HG02970 (cell line): Measurements from ENCODE around the gene ALKBH5.

Source experiments
- ATAC-seq: cut with Tn5 transposase; IDR thresholded peaks from one replicate; pipeline ENCODE4 v1.9.1; 2021; ENCODE audit warnings: mild to moderate bottlenecking, moderate library complexity, moderate number of reproducible peaks; ENCODE audit not compliant: unreplicated experiment, low FRiP score

Gene ALKBH5

GRCh38 chr17:18183334-18184142 lies at the start of gene ALKBH5:
Gene ALKBH5, plus strand, starts transcription at chr17:18183828. Its CDS starts 416 bp downstream, at chr17:18184244.
- ATAC-seq: peak; percentile 83

GRCh38 chr17:18136357-18136756 lies 47.3 kb upstream of the ALKBH5 start:
- ATAC-seq: no peak

- ATAC-seq: no peak
Observed at GRCh38 chr17:18138065-18138749, 45.4 kb upstream of the ALKBH5 start.

- no peak for ATAC-seq
Observed at GRCh38 chr17:18139092-18139491, 44.5 kb upstream of the ALKBH5 start.

GRCh38 chr17:18139498-18139897 lies 44.1 kb upstream of the ALKBH5 start:
- no peak for ATAC-seq

- no peak for ATAC-seq
Observed at GRCh38 chr17:18139949-18140348, 43.7 kb upstream of the ALKBH5 start.

GRCh38 chr17:18140648-18141047 lies 43.0 kb upstream of the ALKBH5 start:
- no peak for ATAC-seq

- ATAC-seq: no peak
Observed at GRCh38 chr17:18141210-18141803, 42.3 kb upstream of the ALKBH5 start.

GRCh38 chr17:18142417-18142816 lies 41.2 kb upstream of the ALKBH5 start:
- ATAC-seq: no peak

GRCh38 chr17:18143044-18143936 lies 40.3 kb upstream of the ALKBH5 start:
- ATAC-seq: no peak

GRCh38 chr17:18144261-18144660 lies 39.4 kb upstream of the ALKBH5 start:
- ATAC-seq: no peak

GRCh38 chr17:18144855-18145254 lies 38.8 kb upstream of the ALKBH5 start:
- ATAC-seq: no peak

- no peak for ATAC-seq
Observed at GRCh38 chr17:18145811-18146210, 37.8 kb upstream of the ALKBH5 start.

- ATAC-seq: no peak
Observed at GRCh38 chr17:18146259-18146658, 37.4 kb upstream of the ALKBH5 start.

- ATAC-seq: no peak
Observed at GRCh38 chr17:18146980-18147379, 36.6 kb upstream of the ALKBH5 start.

GRCh38 chr17:18148586-18148985 lies 35.0 kb upstream of the ALKBH5 start:
- no peak for ATAC-seq

- no peak for ATAC-seq
Observed at GRCh38 chr17:18151290-18151689, 32.3 kb upstream of the ALKBH5 start.

GRCh38 chr17:18155179-18155578 lies 28.4 kb upstream of the ALKBH5 start:
- ATAC-seq: no peak

- no peak for ATAC-seq
Observed at GRCh38 chr17:18156171-18156975, 27.3 kb upstream of the ALKBH5 start.

- no peak for ATAC-seq
Observed at GRCh38 chr17:18156976-18157280, 26.7 kb upstream of the ALKBH5 start.
